Esophagus (tissue), 2 donors: ENCODE data around the gene COMMD10. TPM values are rescaled to one million over a fixed set of nuclear protein-coding genes. Genes with fewer than 3 reads are reported as not detected.

Experiments used
- H3K27ac ChIP-seq, 2 donors: one replicate each; pipeline ENCODE4 v1.5.1; 2013; ENCODE audit warnings: low read depth in 2 of 2, mild to moderate bottlenecking in 2 of 2, inconsistent platforms in 1 of 2, low read length in 1 of 2, moderate library complexity in 1 of 2
- H3K27me3 ChIP-seq, 2 donors: one replicate each; pipeline ENCODE4 v1.6.1; 2013; ENCODE audit warnings: low read length in 2 of 2, control low read depth in 1 of 2, mild to moderate bottlenecking in 1 of 2; ENCODE audit not compliant: insufficient read depth in 2 of 2, control insufficient read depth in 1 of 2
- H3K36me3 ChIP-seq, 2 donors: one replicate each; pipeline ENCODE4 v1.6.1; 2013; ENCODE audit warnings: low read length in 1 of 2; ENCODE audit not compliant: control insufficient read depth in 2 of 2, insufficient read depth in 2 of 2
- H3K4me1 ChIP-seq, 2 donors: one replicate each; pipeline ENCODE4 v1.6.1; 2013; ENCODE audit warnings: low read length in 1 of 2; ENCODE audit not compliant: control insufficient read depth in 2 of 2, insufficient read depth in 2 of 2
- H3K4me3 ChIP-seq, 2 donors: one replicate each; pipeline ENCODE4 v1.5.1; 2013; ENCODE audit warnings: low read length in 2 of 2, mild to moderate bottlenecking in 2 of 2, low read depth in 1 of 2, moderate library complexity in 1 of 2
- H3K9me3 ChIP-seq, 2 donors: one replicate each; pipeline ENCODE4 v1.6.1; 2013; ENCODE audit warnings: mild to moderate bottlenecking in 2 of 2, low read depth in 1 of 2, low read length in 1 of 2, moderate library complexity in 1 of 2; ENCODE audit not compliant: control insufficient read depth in 2 of 2, insufficient read depth in 1 of 2
- WGBS, 2 donors: extraction: QIAGEN DNeasy Blood & Tissue Kit; methylation state at CpG; one replicate each; pipeline ENCODE4 v1.1.7; 2013; 5-methylcytosine and 5-hydroxymethylcytosine counted together
- polyA plus RNA-seq, 2 donors: library from polyadenylated mRNA; stranded (reverse); fragments of 200-250 nt; gene quantifications; one replicate each; pipeline ENCODE4 v1.2.3, GENCODE V29; 2013
- donor health status: healthy with polysubstance abuse.
- donor health status: Bipolar disorder and iron deficiency.

Gene COMMD10
- polyA plus RNA-seq, result 10 to 100 TPM; 13.2 to 19.8 TPM

DNA sequence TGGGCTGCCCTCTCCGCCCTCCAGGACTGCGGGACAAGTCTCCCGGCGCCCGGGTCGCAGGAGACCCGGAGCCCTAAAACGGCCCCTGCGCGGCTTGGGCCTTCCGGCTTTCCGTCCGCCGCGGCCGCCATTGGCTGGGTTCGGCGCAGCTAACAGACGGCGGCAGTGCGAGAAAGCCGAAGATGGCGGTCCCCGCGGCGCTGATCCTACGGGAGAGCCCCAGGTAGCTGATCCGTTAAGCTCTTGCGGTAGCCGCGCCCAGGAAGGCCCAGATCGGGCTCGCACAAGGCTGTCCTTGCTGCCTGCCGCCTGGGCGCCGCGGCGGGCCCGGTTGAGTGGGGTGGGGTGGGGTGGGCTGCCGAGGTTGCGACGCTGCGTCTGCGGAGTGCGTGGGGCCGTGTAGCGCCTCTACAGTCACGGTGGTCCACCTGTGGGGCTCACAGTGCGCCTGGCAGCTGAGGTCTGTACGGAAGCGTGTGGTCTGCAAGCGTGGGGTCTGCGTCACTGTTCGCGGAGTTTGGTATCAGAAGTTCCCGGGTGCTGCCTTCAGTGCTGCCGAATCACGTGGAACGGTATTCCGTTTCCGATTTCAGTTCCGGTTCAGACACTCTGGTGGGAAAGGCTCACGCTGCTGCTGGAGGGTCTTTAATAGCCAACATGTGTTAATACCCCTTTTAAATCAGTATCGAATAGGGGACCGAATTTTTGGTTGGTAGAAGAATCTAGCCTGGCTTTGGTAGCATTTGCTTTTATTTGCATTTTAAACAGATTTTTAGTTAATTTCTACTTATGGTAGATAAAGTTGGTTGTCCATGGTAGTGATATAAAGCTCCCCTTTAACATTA lies at the start of gene COMMD10:
Gene COMMD10 (plus strand): TSS at position 155 of the 845 bp plus-strand sequence.
- peak within 1 kb of the TSS; percentile 80 to 99 for H3K4me3 ChIP-seq
- 0% methylated on average over 65 of the region's 65 CpGs for WGBS, 2 donors

GRCh38 chr5:116035123-116035522 lies 49.7 kb upstream of the COMMD10 start:
- Histone ChIP-seq H3K4me1 (peaks cover 0 to 2% of the 10 kb centered on the region in 2 donors), H3K27me3 (no peaks in the 10 kb centered on the region), H3K36me3 (no peaks in the 10 kb centered on the region), H3K27ac (no peak overlapping the region), H3K9me3 (no peaks in the 10 kb centered on the region), H3K4me3 (no peak overlapping the region)
- WGBS, 2 donors, result 82 to 87% methylated on average over 5 of the region's 5 CpGs

More for the DNA sequence above, at the start of gene COMMD10:
- no peaks in the 10 kb centered on the region for H3K36me3 ChIP-seq
- H3K4me1 ChIP-seq, result peaks cover 0 to 6% of the 10 kb centered on the region in 2 donors
- peak within 1 kb of the TSS; percentile 84 to 93 for H3K27ac ChIP-seq
- H3K9me3 ChIP-seq, result no peaks in the 10 kb centered on the region
- H3K27me3 ChIP-seq, result no peaks in the 10 kb centered on the region

- Histone ChIP-seq H3K4me3 (no peak overlapping the region), H3K4me1 (peaks cover 0 to 2% of the 10 kb centered on the region in 2 donors), H3K9me3 (no peaks in the 10 kb centered on the region), H3K36me3 (no peaks in the 10 kb centered on the region), H3K27me3 (no peaks in the 10 kb centered on the region), H3K27ac (no peak overlapping the region)
- WGBS, 2 donors, result 67 to 68% methylated on average over 3 of the region's 3 CpGs
These were observed 47.5 kb upstream of the COMMD10 start for GRCh38 chr5:116037236-116037822.

GRCh38 chr5:116038817-116039216 lies 46.0 kb upstream of the COMMD10 start:
- H3K4me1 ChIP-seq, result peaks cover 0 to 2% of the 10 kb centered on the region in 2 donors
- no peak overlapping the region for H3K4me3 ChIP-seq
- H3K27ac ChIP-seq, result no peak overlapping the region
- H3K9me3 ChIP-seq, result no peaks in the 10 kb centered on the region
- H3K36me3 ChIP-seq, result no peaks in the 10 kb centered on the region
- 56 to 59% methylated on average over 3 of the region's 3 CpGs for WGBS, 2 donors
- no peaks in the 10 kb centered on the region for H3K27me3 ChIP-seq

DNA sequence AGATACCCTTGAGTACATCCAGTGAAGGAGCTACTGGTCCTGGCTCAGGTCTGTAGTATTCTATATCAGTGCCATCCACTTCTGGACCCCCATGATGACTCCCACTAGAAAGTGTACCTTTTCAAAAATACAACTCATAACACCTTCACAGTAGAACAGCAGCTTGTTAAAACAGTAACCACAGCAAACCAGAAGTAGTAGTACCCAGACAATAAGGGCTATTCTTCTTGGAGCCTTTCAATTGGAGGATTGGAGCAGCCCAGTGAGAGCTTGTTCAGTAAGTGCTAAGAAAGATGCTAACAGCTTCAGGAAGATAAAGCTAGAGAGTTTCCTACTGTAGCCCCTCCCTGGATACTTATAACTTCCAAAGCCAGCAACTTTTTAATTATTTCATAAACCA lies 42.5 kb upstream of the COMMD10 start:
- Histone ChIP-seq H3K4me3 (no peak overlapping the region), H3K9me3 (no peaks in the 10 kb centered on the region), H3K27ac (no peak overlapping the region), H3K4me1 (no peaks in the 10 kb centered on the region), H3K27me3 (no peaks in the 10 kb centered on the region), H3K36me3 (no peaks in the 10 kb centered on the region)

GRCh38 chr5:116044073-116044472 lies 40.8 kb upstream of the COMMD10 start:
- 48 to 54% methylated on average over 3 of the region's 3 CpGs for WGBS, 2 donors

DNA sequence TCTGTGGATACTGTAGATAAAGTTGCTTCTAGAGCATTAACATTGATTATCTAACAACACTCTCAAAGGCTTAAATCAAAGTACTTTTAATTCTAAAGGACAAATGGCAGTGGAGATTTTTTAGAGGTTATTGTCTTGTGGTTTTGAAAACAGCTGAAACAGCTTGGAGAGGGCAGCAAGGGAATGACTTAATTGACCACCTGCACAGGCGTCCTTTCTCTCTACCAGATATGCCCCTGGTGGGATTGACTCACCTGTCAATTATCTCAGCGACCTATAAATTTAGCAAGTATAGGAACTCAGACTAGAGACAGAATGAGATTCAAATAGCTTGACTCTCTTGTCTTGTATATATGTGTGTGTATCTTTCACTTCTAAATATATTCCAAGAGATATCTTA lies 39.0 kb upstream of the COMMD10 start:
- WGBS, 2 donors, result 72 to 79% methylated on average over 2 of the region's 2 CpGs
- no peak overlapping the region for H3K27ac ChIP-seq

More at GRCh38 chr5:116044073-116044472, 40.8 kb upstream of the COMMD10 start:
- Histone ChIP-seq H3K9me3 (no peaks in the 10 kb centered on the region), H3K4me1 (no peaks in the 10 kb centered on the region), H3K27ac (no peak overlapping the region), H3K4me3 (no peak overlapping the region), H3K27me3 (no peaks in the 10 kb centered on the region), H3K36me3 (no peaks in the 10 kb centered on the region)

GRCh38 chr5:116046261-116046660 lies 38.6 kb upstream of the COMMD10 start:
- no peaks in the 10 kb centered on the region for H3K27me3 ChIP-seq
- 81 to 89% methylated on average over 3 of the region's 3 CpGs for WGBS, 2 donors
- no peaks in the 10 kb centered on the region for H3K9me3 ChIP-seq
- no peak overlapping the region for H3K27ac ChIP-seq
- no peaks in the 10 kb centered on the region for H3K36me3 ChIP-seq
- no peak overlapping the region for H3K4me3 ChIP-seq
- no peaks in the 10 kb centered on the region for H3K4me1 ChIP-seq

More for the DNA sequence above, 39.0 kb upstream of the COMMD10 start:
- H3K27me3 ChIP-seq, result no peaks in the 10 kb centered on the region
- no peaks in the 10 kb centered on the region for H3K36me3 ChIP-seq
- H3K4me3 ChIP-seq, result no peak overlapping the region
- H3K4me1 ChIP-seq, result no peaks in the 10 kb centered on the region
- no peaks in the 10 kb centered on the region for H3K9me3 ChIP-seq

DNA sequence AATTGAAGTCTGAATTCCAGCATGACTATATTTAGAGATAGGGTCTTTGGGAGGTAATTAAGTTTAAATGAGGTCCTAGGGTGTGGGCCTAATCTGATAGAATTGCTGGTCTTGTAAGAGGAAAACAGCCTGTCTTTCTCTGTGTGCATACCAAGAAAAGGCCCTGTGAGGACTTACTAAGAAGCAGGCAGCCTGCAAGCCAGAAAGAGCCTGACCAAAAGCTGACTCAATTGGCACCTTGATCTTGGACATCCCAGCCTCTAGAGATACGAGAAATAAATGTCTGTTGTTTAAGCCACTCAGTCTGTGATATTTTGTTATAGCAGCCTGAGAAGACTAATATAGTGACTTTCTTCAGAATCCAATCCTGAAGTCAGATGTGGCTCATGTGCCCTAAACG lies 38.0 kb upstream of the COMMD10 start:
- Histone ChIP-seq H3K4me1 (no peaks in the 10 kb centered on the region), H3K36me3 (no peaks in the 10 kb centered on the region), H3K27ac (no peak overlapping the region), H3K27me3 (no peaks in the 10 kb centered on the region), H3K4me3 (no peak overlapping the region), H3K9me3 (no peaks in the 10 kb centered on the region)
- 78 to 82% methylated on average over 2 of the region's 2 CpGs for WGBS, 2 donors
